HepG2 (cell line): ENCODE results near the gene ZBTB2. TPM values are rescaled to one million over a fixed set of nuclear protein-coding genes. Genes with fewer than 3 reads are reported as not detected.

Source experiments
- ATF3 ChIP-seq: sonication (generic); formaldehyde crosslinking; IDR thresholded peaks from 2 replicates; pipeline ENCODE4 v1.4.0; 2020; ENCODE audit warnings: missing genetic modification reagents
- CENPBD1 ChIP-seq: sonication (generic); formaldehyde crosslinking; IDR thresholded peaks from 2 replicates; pipeline ENCODE4 v1.8.0; 2022; ENCODE audit warnings: missing genetic modification reagents, low read depth, mild to moderate bottlenecking, borderline replicate concordance
- E2F2 ChIP-seq: sonication (generic); formaldehyde crosslinking; IDR thresholded peaks from 2 replicates; pipeline ENCODE4 v1.4.0; 2020; ENCODE audit warnings: missing genetic modification reagents, borderline replicate concordance
- HNF1B ChIP-seq: sonication (generic); formaldehyde crosslinking; IDR thresholded peaks from 2 replicates; pipeline ENCODE4 v1.5.1; 2020; ENCODE audit warnings: mild to moderate bottlenecking, moderate library complexity, missing genetic modification reagents
- JUND ChIP-seq: sonication (generic); formaldehyde crosslinking; IDR thresholded peaks from 2 replicates; pipeline ENCODE4 v1.8.0; 2022; ENCODE audit warnings: mild to moderate bottlenecking, missing genetic modification reagents
- MAX ChIP-seq: IDR thresholded peaks from 2 replicates; pipeline ENCODE4 v1.6.1; 2012; ENCODE audit warnings: inconsistent platforms
- MLXIP ChIP-seq: sonication (generic); formaldehyde crosslinking; IDR thresholded peaks from 2 replicates; pipeline ENCODE4 v1.9.0; 2021; ENCODE audit warnings: missing genetic modification reagents, borderline replicate concordance
- PRPF4 ChIP-seq: fragments of 200-400 bp; formaldehyde crosslinking; IDR thresholded peaks from 2 replicates; pipeline ENCODE4 v1.6.1; 2016; ENCODE audit warnings: low read length, low read depth; ENCODE audit not compliant: poor library complexity, severe bottlenecking
- TEF ChIP-seq: sonication (generic); formaldehyde crosslinking; IDR thresholded peaks from 2 replicates; pipeline ENCODE4 v1.5.0; 2020; ENCODE audit warnings: missing genetic modification reagents
- TFAP4 ChIP-seq: sonication (generic); IDR thresholded peaks from 2 replicates; pipeline ENCODE4 v1.6.1; 2016; ENCODE audit warnings: low read depth, borderline replicate concordance
- THAP7 ChIP-seq: sonication (generic); formaldehyde crosslinking; IDR thresholded peaks from 2 replicates; pipeline ENCODE4 v1.8.1; 2023; ENCODE audit warnings: mild to moderate bottlenecking, missing genetic modification reagents
- ZFP1 ChIP-seq: IDR thresholded peaks from 2 replicates; pipeline ENCODE4 v1.6.1; 2016
- ZKSCAN1 ChIP-seq: fragments of 150-350 bp; IDR thresholded peaks from 2 replicates; pipeline ENCODE4 v1.6.1; 2014; ENCODE audit warnings: low read length
- ZMYM4 ChIP-seq: sonication (generic); formaldehyde crosslinking; IDR thresholded peaks from 2 replicates; pipeline ENCODE4 v1.8.1; 2023; ENCODE audit warnings: mild to moderate bottlenecking, missing genetic modification reagents
- ZNF10 ChIP-seq: sonication (generic); formaldehyde crosslinking; IDR thresholded peaks from 2 replicates; pipeline ENCODE4 v1.4.0; 2020; ENCODE audit warnings: mild to moderate bottlenecking, low read depth, missing genetic modification reagents, borderline replicate concordance
- ZNF367 ChIP-seq: sonication (generic); formaldehyde crosslinking; IDR thresholded peaks from 2 replicates; pipeline ENCODE4 v1.4.0; 2020; ENCODE audit warnings: missing genetic modification reagents, borderline replicate concordance
- ZNF891 ChIP-seq: sonication (generic); formaldehyde crosslinking; IDR thresholded peaks from 2 replicates; pipeline ENCODE4 v1.5.0; 2020; ENCODE audit warnings: mild to moderate bottlenecking, missing genetic modification reagents
- ZSCAN31 ChIP-seq: sonication (generic); formaldehyde crosslinking; IDR thresholded peaks from 2 replicates; pipeline ENCODE4 v1.5.0; 2020; ENCODE audit warnings: low read depth, mild to moderate bottlenecking, missing genetic modification reagents
- polyA plus RNA-seq, 8 experiments: library from polyadenylated mRNA; depleted of rRNA in 3 of 8; stranded (reverse) in 7 of 8; unstranded in 1 of 8; fragments of >200 nt; fragmentation: Illumina TruSeq in 4 of 8; extraction: Trizol in 4 of 8; gene quantifications; 2 replicates each; pipeline versions ENCODE4 v1.2.1 to v1.2.3, GENCODE V29; 2011 to 2016; ENCODE audit warnings: low read depth in 4 of 8, missing spikeins in 1 of 8, mixed read lengths in 1 of 8; ENCODE audit not compliant: insufficient read depth in 1 of 8
- total RNA-seq, 5 experiments: library from RNA; depleted of rRNA; stranded (reverse); fragments of >200 nt; fragmentation: Illumina TruSeq; extraction: Trizol; gene quantifications; 2 replicates each; pipeline ENCODE4 v1.2.3, GENCODE V29; 2016; ENCODE audit warnings: low read depth in 1 of 5

ZBTB2 gene
- total and polyA plus RNA-seq, 2 of the 13 experiments (the other 11 are each of a cell fraction or from before 2014, with no cell fraction given) = 15.4 to 22.8 TPM

- TF ChIP-seq E2F2 (CRISPR knock-in tag) = no peak
- no peak for TF ChIP-seq PRPF4
- no peak for TF ChIP-seq ZNF10 (CRISPR knock-in tag)
- no peak for TF ChIP-seq MLXIP
- TF ChIP-seq ZNF367 (CRISPR knock-in tag) = no peak
- peak; percentile 21; the same call in 1 of the 2 replicates for TF ChIP-seq ZNF891 (CRISPR knock-in tag)
- peak; percentile 8; the same call in 1 of the 2 replicates for TF ChIP-seq TFAP4
- TF ChIP-seq CENPBD1 = no peak; the same call in 1 of the 2 replicates
- TF ChIP-seq ZSCAN31 (CRISPR knock-in tag) = no peak
- no peak for TF ChIP-seq ZFP1 (CRISPR knock-in tag)
- no peak; the same call in 1 of the 2 replicates for TF ChIP-seq ATF3 (CRISPR knock-in tag)
- TF ChIP-seq ZMYM4 = peak; percentile 18
- TF ChIP-seq ZKSCAN1 = no peak
- TF ChIP-seq HNF1B (CRISPR knock-in tag) = no peak
- no peak for TF ChIP-seq THAP7 (CRISPR knock-in tag)
- no peak for TF ChIP-seq TEF (CRISPR knock-in tag)
- TF ChIP-seq MAX = no peak; the same call in 1 of the 2 replicates
- TF ChIP-seq JUND (CRISPR knock-in tag) = no peak
Measured at GRCh38 chr6:151390851-151391470, 398 bp downstream of the ZBTB2 start (continued).
